Muscle layer of duodenum (tissue), 2 donors: ENCODE data around the gene DDTL.
"Not testable (repeated sequence)": the region's sequence is repeated elsewhere in the genome, so short reads cannot be mapped to it uniquely, and the experiment has no call there.

Experiments used
- H3K27ac ChIP-seq: one replicate; pipeline ENCODE4 v1.7.0; 2013; ENCODE audit warnings: mild to moderate bottlenecking, low read length
- H3K27me3 ChIP-seq: one replicate; pipeline ENCODE4 v1.7.0; 2013; ENCODE audit warnings: low read depth, mild to moderate bottlenecking, control low read depth, low read length
- H3K36me3 ChIP-seq, 2 donors: one replicate each; pipeline ENCODE4 v1.7.0; 2013; ENCODE audit warnings: low read length in 2 of 2, control low read depth in 1 of 2, mild to moderate bottlenecking in 1 of 2; ENCODE audit not compliant: insufficient read depth in 2 of 2, control insufficient read depth in 1 of 2
- H3K4me1 ChIP-seq, 2 donors: one replicate each; pipeline ENCODE4 v1.7.0; 2013; ENCODE audit warnings: low read length in 2 of 2, mild to moderate bottlenecking in 2 of 2, control low read depth in 1 of 2, moderate library complexity in 1 of 2; ENCODE audit not compliant: insufficient read depth in 2 of 2, control insufficient read depth in 1 of 2
- H3K4me3 ChIP-seq, 2 donors: one replicate each; pipeline ENCODE4 v1.7.0; 2013; ENCODE audit warnings: low read length in 2 of 2, low read depth in 1 of 2, mild to moderate bottlenecking in 1 of 2
- H3K9me3 ChIP-seq, 2 donors: one replicate each; pipeline ENCODE4 v1.7.0; 2013; ENCODE audit warnings: low read length in 2 of 2, control low read depth in 1 of 2, mild to moderate bottlenecking in 1 of 2; ENCODE audit not compliant: control insufficient read depth in 1 of 2
- donor health status: healthy.

The DDTL gene

GRCh38 chr22:23993581-23994177, 27.0 kb downstream of the DDTL start:
- not testable (repeated sequence) for H3K27ac ChIP-seq, H3K4me3 ChIP-seq, H3K36me3 ChIP-seq, H3K4me1 ChIP-seq, H3K9me3 ChIP-seq, H3K27me3 ChIP-seq

DNA sequence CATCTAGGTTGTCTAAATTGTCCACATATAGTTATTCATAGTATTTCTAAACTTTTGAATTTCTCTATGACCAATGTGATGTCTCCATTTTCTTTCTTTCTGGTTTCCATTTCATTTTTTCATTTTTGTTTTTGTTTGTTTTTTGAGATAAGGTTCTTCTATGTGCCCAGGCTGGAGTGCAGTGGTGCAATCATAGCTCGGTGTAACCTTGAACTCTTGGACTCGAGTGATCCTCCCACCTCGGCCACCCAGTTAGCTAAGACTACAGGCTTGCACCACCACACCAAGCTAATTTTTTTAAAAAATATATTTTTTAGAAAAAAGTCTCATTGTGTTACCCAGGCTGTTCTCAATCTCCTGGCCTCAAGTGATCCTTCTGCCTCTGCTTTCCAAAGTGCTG, 30.4 kb downstream of the DDTL start:
- H3K4me1 ChIP-seq: no peaks in the 10 kb centered on the region
- no peaks in the 10 kb centered on the region for H3K9me3 ChIP-seq
- H3K27ac ChIP-seq: no peak overlapping the region
- H3K4me3 ChIP-seq: no peak overlapping the region
- no peaks in the 10 kb centered on the region for H3K36me3 ChIP-seq
- H3K27me3 ChIP-seq: no peaks in the 10 kb centered on the region

- H3K27ac ChIP-seq, H3K4me3 ChIP-seq, H3K4me1 ChIP-seq, H3K9me3 ChIP-seq, H3K27me3 ChIP-seq, H3K36me3 ChIP-seq: not testable (repeated sequence)
Observed at GRCh38 chr22:23999779-24000178, 33.1 kb downstream of the DDTL start.

- no peaks in the 10 kb centered on the region for H3K4me1 ChIP-seq
- no peaks in the 10 kb centered on the region for H3K27me3 ChIP-seq
- H3K27ac ChIP-seq: no peak overlapping the region
- H3K4me3 ChIP-seq: no peak overlapping the region
- no peaks in the 10 kb centered on the region for H3K9me3 ChIP-seq
- no peaks in the 10 kb centered on the region for H3K36me3 ChIP-seq
Observed at GRCh38 chr22:24001314-24001713, 34.6 kb downstream of the DDTL start.

DNA sequence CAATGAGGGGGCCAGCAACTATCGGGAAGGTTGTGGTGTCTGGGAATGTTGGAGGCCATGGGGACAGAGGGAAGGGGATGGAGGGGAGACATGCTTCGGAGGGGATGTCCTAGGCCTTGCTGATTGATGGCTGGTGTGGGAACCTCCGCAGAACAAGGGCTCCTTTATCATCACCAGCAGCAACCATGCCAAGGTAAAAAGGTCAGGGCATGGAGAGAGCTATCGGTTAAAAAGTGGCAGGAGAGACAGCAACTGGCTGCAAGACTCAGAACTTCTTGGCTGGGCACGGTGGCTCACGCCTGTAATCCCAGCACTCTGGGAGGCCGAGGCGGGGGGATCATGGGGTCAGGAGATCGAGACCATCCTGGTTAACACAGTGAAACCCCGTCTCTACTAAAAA, 35.6 kb downstream of the DDTL start:
- H3K27ac ChIP-seq: no peak overlapping the region
- no peaks in the 10 kb centered on the region for H3K27me3 ChIP-seq
- no peaks in the 10 kb centered on the region for H3K9me3 ChIP-seq
- no peaks in the 10 kb centered on the region for H3K4me1 ChIP-seq
- no peaks in the 10 kb centered on the region for H3K36me3 ChIP-seq
- no peak overlapping the region for H3K4me3 ChIP-seq

DNA sequence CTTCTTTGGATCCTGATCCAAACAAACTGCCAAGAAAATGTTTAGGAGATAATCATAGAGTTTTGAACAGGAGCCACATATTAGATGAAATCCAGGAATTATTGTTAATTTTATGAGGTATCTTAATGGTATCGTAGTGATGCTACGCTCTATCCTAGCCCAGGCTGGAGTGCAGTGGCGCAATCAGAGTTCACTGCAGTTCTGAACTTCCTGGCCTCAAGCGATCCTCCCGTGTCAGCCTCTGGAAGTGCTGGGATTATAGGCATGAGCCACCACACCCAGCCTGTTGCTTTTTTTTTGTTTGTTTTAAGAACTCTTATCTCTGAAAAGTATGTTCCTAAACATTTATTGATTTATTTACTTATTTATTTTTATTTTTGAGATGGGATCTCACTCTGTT, 36.2 kb downstream of the DDTL start:
- Histone ChIP-seq H3K4me3 (no peak overlapping the region), H3K9me3 (no peaks in the 10 kb centered on the region), H3K27ac (no peak overlapping the region), H3K36me3 (no peaks in the 10 kb centered on the region), H3K4me1 (no peaks in the 10 kb centered on the region), H3K27me3 (no peaks in the 10 kb centered on the region)

GRCh38 chr22:24003887-24004286, 37.2 kb downstream of the DDTL start:
- no peaks in the 10 kb centered on the region for H3K27me3 ChIP-seq
- H3K36me3 ChIP-seq: no peaks in the 10 kb centered on the region
- H3K4me1 ChIP-seq: no peaks in the 10 kb centered on the region
- no peak overlapping the region for H3K27ac ChIP-seq
- no peaks in the 10 kb centered on the region for H3K9me3 ChIP-seq
- H3K4me3 ChIP-seq: no peak overlapping the region

DNA sequence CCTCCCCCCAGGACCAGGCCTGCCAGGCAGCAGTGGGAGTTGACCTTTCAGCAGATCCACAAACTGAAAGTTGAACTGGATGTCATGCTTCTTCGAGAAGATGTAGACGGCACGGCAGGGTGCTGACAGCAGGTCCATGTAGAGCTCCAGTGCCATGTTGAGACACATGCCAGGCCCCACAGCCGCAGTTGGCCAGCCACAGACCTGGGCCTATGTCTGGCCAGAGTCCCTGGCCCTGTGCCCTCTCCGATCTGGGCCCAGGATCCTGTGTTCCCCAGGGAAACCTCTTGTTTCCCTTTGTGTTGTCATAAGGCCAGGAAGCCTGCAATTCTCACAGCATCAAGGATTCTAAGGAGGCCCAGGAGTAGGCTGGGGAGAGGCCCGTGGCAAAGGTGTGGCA, 38.5 kb downstream of the DDTL start, which contains the start of gene GSTT4:
GSTT4 (minus strand) TSS at position 253 of the 400 bp plus-strand sequence; CDS start at position 156, 97 bp downstream.
- Histone ChIP-seq H3K27ac (no peak within 1 kb of the TSS), H3K4me3 (no peak within 1 kb of the TSS), H3K36me3 (no peaks in the 10 kb centered on the region), H3K27me3 (no peaks in the 10 kb centered on the region), H3K9me3 (no peaks in the 10 kb centered on the region), H3K4me1 (no peaks in the 10 kb centered on the region)

DNA sequence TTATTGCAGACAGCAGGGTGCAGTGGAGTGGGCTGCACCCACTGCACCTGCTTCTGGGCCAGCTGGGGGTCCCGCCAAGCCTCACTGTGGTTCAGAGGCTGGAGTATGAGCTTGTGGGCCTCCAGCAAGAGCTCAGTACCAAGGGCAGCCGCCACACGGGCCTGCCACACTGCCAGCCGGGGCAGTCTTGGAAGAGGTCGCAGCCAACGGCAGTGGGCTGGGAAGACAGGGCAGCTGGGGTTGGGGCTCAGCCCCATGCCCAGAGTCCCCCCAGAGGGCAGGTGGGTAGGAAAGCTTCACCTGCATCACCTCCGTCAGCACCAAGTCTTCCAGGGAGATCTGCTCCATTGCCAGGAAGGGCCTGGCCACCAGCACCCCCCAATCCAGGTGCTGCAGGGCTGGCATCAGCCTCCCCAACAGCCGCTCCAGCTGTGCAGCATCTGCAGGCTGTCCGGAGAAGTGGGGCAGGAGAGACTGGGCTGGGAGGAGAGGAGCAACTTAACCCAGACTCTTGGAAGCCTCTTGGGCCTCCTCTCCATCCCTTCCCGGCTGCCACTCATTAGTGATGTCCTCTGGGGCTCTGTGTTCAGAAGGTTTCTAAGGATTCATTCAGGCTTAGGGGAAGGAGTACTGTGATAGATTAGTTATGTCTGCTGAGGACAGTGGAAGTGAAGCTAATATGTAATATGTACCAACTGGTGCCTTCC, 39.7 kb downstream of the DDTL start:
- H3K27me3 ChIP-seq: no peaks in the 10 kb centered on the region
- no peak overlapping the region for H3K27ac ChIP-seq

DNA sequence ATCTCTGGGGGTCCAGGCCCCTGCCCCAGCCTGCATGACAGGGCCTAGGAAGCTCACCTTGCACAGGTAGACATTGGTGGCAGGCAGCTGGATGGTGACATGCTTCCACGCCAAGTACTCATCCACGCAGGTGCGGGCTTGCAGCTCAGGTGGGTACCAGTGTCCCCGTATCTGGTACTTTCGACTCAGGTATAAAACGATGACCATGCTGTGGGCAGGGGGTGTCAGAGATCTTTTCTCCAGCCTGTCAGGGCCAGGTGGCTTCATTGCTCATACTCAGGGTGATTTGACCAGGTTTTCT, 40.2 kb downstream of the DDTL start:
- Histone ChIP-seq H3K36me3 (no peaks in the 10 kb centered on the region), H3K4me1 (no peaks in the 10 kb centered on the region), H3K27ac (no peak overlapping the region), H3K4me3 (no peak overlapping the region), H3K9me3 (no peaks in the 10 kb centered on the region), H3K27me3 (no peaks in the 10 kb centered on the region)

More for the DNA sequence above, 39.7 kb downstream of the DDTL start:
- Histone ChIP-seq H3K4me3 (no peak overlapping the region), H3K4me1 (no peaks in the 10 kb centered on the region), H3K36me3 (no peaks in the 10 kb centered on the region), H3K9me3 (no peaks in the 10 kb centered on the region)

GRCh38 chr22:24007253-24008021, 40.7 kb downstream of the DDTL start:
- Histone ChIP-seq H3K27me3 (no peaks in the 10 kb centered on the region), H3K4me3 (no peak overlapping the region), H3K9me3 (no peaks in the 10 kb centered on the region), H3K27ac (no peak overlapping the region), H3K4me1 (peaks cover 4 to 6% of the 10 kb centered on the region in 2 donors), H3K36me3 (no peaks in the 10 kb centered on the region)
